H1 (cell line): Measurements from ENCODE around the gene KRT3. TPM values are rescaled to one million over a fixed set of nuclear protein-coding genes. Genes with fewer than 3 reads are reported as not detected.

Experiments
- CTCF ChIA-PET: fragments of 300-600 bp; sonication (Branson Sonifier 250); formaldehyde crosslinking; loops from one replicate; lab custom pipeline; 2021; ENCODE audit not compliant: partially characterized antibody; lab: Charles Lee
- POLR2A ChIA-PET: fragments of 300-600 bp; sonication (Branson Sonifier 250); formaldehyde crosslinking; loops from one replicate; lab custom pipeline; 2021; ENCODE audit warnings: inconsistent platforms; ENCODE audit not compliant: partially characterized antibody; lab: Charles Lee
- DNase-seq, 2 experiments: peaks; one replicate each; pipeline versions ENCODE4 v3.0.0 to v3.0.0-alpha.2; 2010 to 2022; ENCODE audit warnings: low spot score in 2 of 2, low read depth in 1 of 2, mixed read lengths in 1 of 2
- FAIRE-seq: peaks from 2 replicates; lab custom pipeline; 2011; peaks lifted over from hg19 to GRCh38; lab: Jason Lieb, UNC
- H2AFZ ChIP-seq: 2 replicates; pipeline ENCODE4 v1.8.1; 2012; ENCODE audit warnings: low read length, inconsistent platforms
- H2AK5ac ChIP-seq: 2 replicates; pipeline ENCODE4 v1.6.1; 2013; ENCODE audit warnings: low read depth, low read length
- H2BK120ac ChIP-seq: replicated peaks from 2 replicates; pipeline ENCODE3; 2013; ENCODE audit warnings: low read depth, low read length, inconsistent platforms
- H2BK12ac ChIP-seq: 2 replicates; pipeline ENCODE4 v1.6.1; 2013; ENCODE audit warnings: low read depth, low read length
- H2BK15ac ChIP-seq: 2 replicates; pipeline ENCODE4 v1.6.1; 2013; ENCODE audit warnings: low read length
- H2BK20ac ChIP-seq: 2 replicates; pipeline ENCODE4 v1.6.1; 2013; ENCODE audit warnings: low read length
- H2BK5ac ChIP-seq: 2 replicates; pipeline ENCODE4 v1.6.1; 2013; ENCODE audit warnings: low read depth, low read length
- H3K14ac ChIP-seq: 2 replicates; pipeline ENCODE4 v1.6.1; 2013; ENCODE audit warnings: inconsistent platforms; ENCODE audit not compliant: insufficient read length
- H3K18ac ChIP-seq: 2 replicates; pipeline ENCODE4 v1.6.1; 2013; ENCODE audit warnings: low read length; ENCODE audit errors: extremely low read depth
- H3K23ac ChIP-seq: 2 replicates; pipeline ENCODE4 v1.6.1; 2013; ENCODE audit warnings: inconsistent platforms; ENCODE audit not compliant: insufficient read length
- H3K23me2 ChIP-seq: 2 replicates; pipeline ENCODE4 v1.6.1; 2013; ENCODE audit warnings: low read depth, low read length
- H3K27ac ChIP-seq: 2 replicates; pipeline ENCODE4 v1.6.1; 2011; ENCODE audit warnings: low read depth, low read length, inconsistent platforms
- H3K27me3 ChIP-seq, 4 experiments: replicated peaks in 1 of 4; 1 replicate in 1 of 4; 2 replicates in 3 of 4; pipeline versions ENCODE4 v1.6.1 to v1.8.1; 2011 to 2013; ENCODE audit warnings: low read length in 3 of 4, mild to moderate bottlenecking in 3 of 4, inconsistent platforms in 2 of 4, mixed read lengths in 2 of 4, moderate library complexity in 1 of 4; ENCODE audit not compliant: control insufficient read depth in 3 of 4, insufficient read depth in 3 of 4; ENCODE audit errors: extremely low read depth in 1 of 4
- H3K36me3 ChIP-seq, 4 experiments: 2 replicates each; pipeline versions ENCODE4 v1.6.1 to v1.8.1; 2011 to 2013; ENCODE audit warnings: mild to moderate bottlenecking in 4 of 4, low read length in 3 of 4, moderate library complexity in 2 of 4, control low read depth in 1 of 4, inconsistent platforms in 1 of 4; ENCODE audit not compliant: insufficient read depth in 4 of 4, control insufficient read depth in 2 of 4
- H3K4ac ChIP-seq: replicated peaks from 2 replicates; pipeline ENCODE3; 2013; ENCODE audit warnings: low read length, low read depth, mixed read lengths, inconsistent platforms; ENCODE audit not compliant: insufficient read length
- H3K4me1 ChIP-seq, 4 experiments: replicated peaks in 1 of 4; 1 replicate in 1 of 4; 2 replicates in 3 of 4; pipeline versions ENCODE4 v1.6.1 to v1.8.1; 2011 to 2013; ENCODE audit warnings: low read length in 3 of 4, inconsistent platforms in 2 of 4, mixed read lengths in 1 of 4; ENCODE audit not compliant: insufficient read depth in 4 of 4, control insufficient read depth in 3 of 4
- H3K4me2 ChIP-seq, 2 experiments: 2 replicates each; pipeline versions ENCODE4 v1.6.1 to v1.8.1; 2011 to 2013; ENCODE audit warnings: low read depth in 2 of 2, low read length in 2 of 2, control low read depth in 1 of 2, inconsistent platforms in 1 of 2, mild to moderate bottlenecking in 1 of 2; ENCODE audit not compliant: insufficient read depth in 1 of 2
- H3K4me3 ChIP-seq, 4 experiments: fragments of 200-600, 300-600 bp in 1 of 4; sonication (generic), shearing (Covaris generic), sonication (Bioruptor Twin) in 1 of 4; 2 replicates each; pipeline versions ENCODE4 v1.5.1 to v1.8.1; 2011 to 2016; ENCODE audit warnings: low read length in 4 of 4, low read depth in 3 of 4, control low read depth in 2 of 4, inconsistent platforms in 2 of 4, mild to moderate bottlenecking in 2 of 4, mixed read lengths in 1 of 4, moderate library complexity in 1 of 4; ENCODE audit not compliant: insufficient read depth in 2 of 4; ENCODE audit errors: extremely low read depth in 1 of 4
- H3K56ac ChIP-seq: replicated peaks from 2 replicates; pipeline ENCODE3; 2013; ENCODE audit warnings: low read depth, mild to moderate bottlenecking, mixed read lengths, low read length, inconsistent platforms; ENCODE audit not compliant: insufficient read length
- H3K79me1 ChIP-seq: 2 replicates; pipeline ENCODE4 v1.6.1; 2013; ENCODE audit warnings: low read depth, low read length, control low read depth
- H3K79me2 ChIP-seq, 2 experiments: 2 replicates each; pipeline versions ENCODE4 v1.6.1 to v1.8.1; 2012 to 2013; ENCODE audit warnings: low read length in 2 of 2, mild to moderate bottlenecking in 2 of 2, inconsistent platforms in 1 of 2; ENCODE audit not compliant: insufficient read depth in 2 of 2, control insufficient read depth in 1 of 2
- H3K9ac ChIP-seq, 4 experiments: replicated peaks in 1 of 4; 1 replicate in 1 of 4; 2 replicates in 3 of 4; pipeline versions ENCODE4 v1.6.1 to v1.8.1; 2011 to 2013; ENCODE audit warnings: low read depth in 3 of 4, low read length in 3 of 4, control low read depth in 2 of 4, mild to moderate bottlenecking in 2 of 4, moderate library complexity in 2 of 4, inconsistent platforms in 1 of 4; ENCODE audit errors: extremely low read depth in 1 of 4
- H3K9me3 ChIP-seq, 2 experiments: 2 replicates each; pipeline versions ENCODE4 v1.6.1 to v1.8.1; 2012 to 2013; ENCODE audit warnings: mild to moderate bottlenecking in 2 of 2, moderate library complexity in 2 of 2, control low read depth in 1 of 2, inconsistent platforms in 1 of 2, low read depth in 1 of 2, low read length in 1 of 2, mixed read lengths in 1 of 2; ENCODE audit not compliant: insufficient read depth in 2 of 2
- H4K20me1 ChIP-seq, 2 experiments: replicated peaks in 1 of 2; 2 replicates each; pipeline versions ENCODE3 to v1.8.1; 2011 to 2013; ENCODE audit warnings: inconsistent platforms in 2 of 2, low read length in 2 of 2, mild to moderate bottlenecking in 1 of 2; ENCODE audit not compliant: insufficient read depth in 2 of 2, control insufficient read depth in 1 of 2
- H4K5ac ChIP-seq: 2 replicates; pipeline ENCODE4 v1.6.1; 2013; ENCODE audit warnings: low read length, low read depth, mixed read lengths, inconsistent platforms; ENCODE audit not compliant: insufficient read length
- H4K8ac ChIP-seq: 2 replicates; pipeline ENCODE4 v1.8.0; 2013; ENCODE audit warnings: mild to moderate bottlenecking, moderate library complexity, low read length, inconsistent platforms; ENCODE audit not compliant: insufficient read depth; ENCODE audit errors: extremely low read depth
- H4K91ac ChIP-seq: replicated peaks from 2 replicates; pipeline ENCODE3; 2013; ENCODE audit warnings: low read length, mixed read lengths, inconsistent platforms; ENCODE audit not compliant: insufficient read length
- CHD1 ChIP-seq: IDR thresholded peaks from 2 replicates; pipeline ENCODE4 v1.6.1; 2012; ENCODE audit warnings: low read depth, low read length, improper control_type of control experiment
- GABPA ChIP-seq: IDR thresholded peaks from 2 replicates; pipeline ENCODE4 v1.6.1; 2011; ENCODE audit warnings: mild to moderate bottlenecking, low read length, moderate library complexity, borderline replicate concordance; ENCODE audit not compliant: insufficient read depth
- KDM1A ChIP-seq: fragments of 200-600, 300-600 bp; sonication (generic); IDR thresholded peaks from 2 replicates; pipeline ENCODE4 v1.7.1; 2016; ENCODE audit warnings: mild to moderate bottlenecking, low read length, borderline replicate concordance
- NANOG ChIP-seq: IDR thresholded peaks from 2 replicates; pipeline ENCODE4 v1.6.1; 2011; ENCODE audit warnings: low read length, low read depth, mild to moderate bottlenecking, inconsistent platforms; ENCODE audit not compliant: insufficient read depth, poor library complexity, severe bottlenecking
- TAF7 ChIP-seq: optimal IDR thresholded peaks from 2 replicates; pipeline ENCODE3; 2011; ENCODE audit warnings: low read depth, mild to moderate bottlenecking, inconsistent platforms, low read length, moderate library complexity, borderline replicate concordance
- WGBS, 2 experiments: shearing (Covaris generic) in 1 of 2; methylation state at CpG; one replicate each; pipeline versions ENCODE4 v1.1.6 to v1.1.7; 2013 to 2015; ENCODE audit warnings: low lambda C conversion rate in 2 of 2, mixed read lengths in 2 of 2, inconsistent platforms in 1 of 2, low coverage in 1 of 2, missing lambda C conversion rate in 1 of 2; ENCODE audit not compliant: insufficient replicate concordance in 2 of 2, insufficient coverage in 1 of 2, insufficient read length in 1 of 2; ENCODE audit errors: extremely low coverage in 1 of 2, missing lambda C conversion rate in 1 of 2; 5-methylcytosine and 5-hydroxymethylcytosine counted together
- polyA plus RNA-seq, 7 experiments: library from polyadenylated mRNA; depleted of rRNA in 3 of 7; stranded (reverse) in 5 of 7; unstranded in 2 of 7; fragments of >200 nt in 5 of 7; fragments of 200-250 nt in 2 of 7; gene quantifications; 1 replicate in 5 of 7; 2 replicates in 1 of 7; 4 replicates in 1 of 7; pipeline versions ENCODE4 v1.2.1 to v1.2.3, GENCODE V29; 2011 to 2013; ENCODE audit warnings: missing spikeins in 2 of 7, mixed read lengths in 2 of 7
- total RNA-seq: library from RNA; stranded (reverse); fragmentation: NEBNext Ultra II Directional; extraction: Animal tissue kit (Norgen Biotek cat#: 25700); gene quantifications from 2 replicates; pipeline ENCODE4 v1.2.1, GENCODE V29; 2021

KRT3 gene
- total and polyA plus RNA-seq, 2 of the 8 experiments (the other 6 are each of a cell fraction or from before 2014, with no cell fraction given): not detected

DNA sequence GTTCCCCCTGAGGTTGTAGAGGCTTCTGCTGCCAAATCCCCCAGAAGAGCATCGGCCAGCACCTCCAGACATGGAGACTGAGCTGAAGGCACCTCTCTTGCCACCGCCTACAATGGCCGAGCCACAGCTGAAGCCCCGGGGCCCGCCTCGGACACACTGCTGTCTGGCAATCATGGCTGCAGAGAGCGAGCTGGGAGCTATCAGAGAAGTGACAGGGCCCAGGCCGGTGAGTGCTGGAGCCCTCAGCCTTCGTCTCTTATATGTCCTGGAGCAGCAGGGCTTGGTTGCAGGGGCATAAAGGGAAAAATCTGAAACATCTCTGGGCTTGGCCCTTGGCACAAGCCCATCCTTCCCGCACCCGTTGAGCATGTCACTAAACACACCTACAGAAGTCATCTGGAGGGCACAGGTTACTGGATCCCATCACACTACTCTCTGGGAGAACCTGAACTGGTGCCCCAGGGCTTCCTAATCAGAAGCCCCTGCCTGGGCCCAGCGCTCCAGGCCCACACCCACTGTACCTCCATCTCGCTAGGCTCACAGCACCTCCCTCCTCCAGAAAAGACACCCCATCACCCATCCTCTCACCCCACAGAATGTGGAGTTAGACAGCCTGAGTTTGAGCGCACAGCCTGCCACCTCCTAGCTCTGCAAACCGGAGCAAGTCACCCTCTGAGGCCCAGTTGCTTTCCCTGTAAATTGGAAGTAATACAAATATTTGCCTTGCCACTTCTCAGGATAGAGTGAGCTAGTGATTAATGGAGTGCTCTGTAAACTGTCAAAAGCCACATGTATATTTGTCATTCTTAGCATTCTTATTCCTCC, 18.2 kb upstream of the KRT3 start, which contains the start of gene KRT4:
KRT4 (minus strand) TSS at position 232 of the 825 bp plus-strand sequence; CDS start at position 174, 58 bp downstream.
- no peak within 1 kb of the TSS for H2BK15ac ChIP-seq
- no peak within 1 kb of the TSS for H3K27ac ChIP-seq
- H3K56ac ChIP-seq: no peak within 1 kb of the TSS
- H2BK20ac ChIP-seq: no peak within 1 kb of the TSS
- H2BK5ac ChIP-seq: no peak within 1 kb of the TSS
- H3K23me2 ChIP-seq: no peaks in the 10 kb centered on the region
- POLR2A ChIA-PET: interaction anchor here (0.6 kb wide), 1 partner anchor 165 kb away, joined by 3 read pairs; no protein-coding TSS in a partner anchor
- H3K79me1 ChIP-seq: no peaks in the 10 kb centered on the region
- H3K23ac ChIP-seq: no peak within 1 kb of the TSS
- no peak within 1 kb of the TSS for H4K91ac ChIP-seq
- H2AK5ac ChIP-seq: no peak within 1 kb of the TSS
- no peak within 1 kb of the TSS for H2AFZ ChIP-seq
- H3K4me3 ChIP-seq: no peak within 1 kb of the TSS
- H3K18ac ChIP-seq: no peak within 1 kb of the TSS
- WGBS, 2 experiments: 90% methylated on average over 14 of the region's 15 CpGs; no CpG with 5 or more reads in 1 of the 2 experiments
- no peak within 1 kb of the TSS for H3K9ac ChIP-seq
- CTCF ChIA-PET: interaction anchor here (0.5 to 1.5 kb wide), 11 partner anchors 13 to 535 kb away, joined by 3 to 5 read pairs (median 3); no protein-coding TSS in a partner anchor
- H3K4me2 ChIP-seq: no peak within 1 kb of the TSS
- no peak within 1 kb of the TSS for H2BK120ac ChIP-seq
- no peaks in the 10 kb centered on the region for H3K36me3 ChIP-seq
- H4K20me1 ChIP-seq: no peaks in the 10 kb centered on the region
- H3K4ac ChIP-seq: no peak within 1 kb of the TSS
- no peak for FAIRE-seq
- no peaks in the 10 kb centered on the region for H3K4me1 ChIP-seq
- no peak within 1 kb of the TSS; the same call in 1 of the 2 replicates for H4K8ac ChIP-seq
- no peak within 1 kb of the TSS for H3K14ac ChIP-seq
- H3K79me2 ChIP-seq: no peaks in the 10 kb centered on the region
- H4K5ac ChIP-seq: no peak within 1 kb of the TSS
- DNase-seq: no peak
- H3K27me3 ChIP-seq: no peaks in the 10 kb centered on the region
- no peaks in the 10 kb centered on the region for H3K9me3 ChIP-seq
- no peak within 1 kb of the TSS for H2BK12ac ChIP-seq
- TF ChIP-seq GABPA (no peak), CHD1 (no peak), TAF7 (no peak), NANOG (no peak), KDM1A (no peak)
